Measurements from ENCODE around the gene PTPRG. TPM values are rescaled to one million over a fixed set of nuclear protein-coding genes. Genes with fewer than 3 reads are reported as not detected.

The PTPRG gene
- total RNA-seq, 1 experiment from 2014 or later: 69.3 TPM

DNA sequence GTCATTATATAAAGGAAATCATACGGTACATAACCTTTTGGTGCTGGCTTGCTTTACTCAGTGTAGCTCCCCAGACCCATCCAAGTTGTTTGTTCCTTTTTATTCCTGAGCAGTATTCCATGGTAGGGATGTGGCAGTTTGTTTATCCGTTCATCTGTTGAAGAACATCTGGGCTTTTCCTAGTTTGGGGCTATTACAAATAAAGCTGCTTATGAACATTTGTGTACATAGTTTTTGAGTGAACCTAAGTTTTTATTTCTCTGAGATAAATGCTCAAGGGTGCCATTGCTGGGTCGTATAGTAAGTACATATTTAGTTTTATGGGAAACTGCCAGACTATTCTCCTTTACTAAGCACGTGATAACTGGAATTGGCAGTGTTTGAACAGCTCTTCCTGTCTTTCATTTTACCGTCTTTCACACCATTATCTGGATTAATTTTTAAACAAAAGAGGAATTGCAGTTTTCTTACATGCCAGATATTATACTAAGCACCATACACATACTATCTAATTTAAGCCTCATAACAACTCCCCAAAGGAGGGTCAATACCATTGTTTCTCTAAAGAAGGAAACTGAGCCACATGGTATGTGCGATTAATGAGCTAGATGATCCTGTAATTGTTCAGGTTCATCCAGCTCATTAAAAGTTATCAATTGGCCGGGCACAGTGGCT lies 85.6 kb downstream of the PTPRG start:
- Histone ChIP-seq H3K9ac (ENCODE audit: extremely low read depth, insufficient read length, low read length) (no peak overlapping the region), H3K56ac (ENCODE audit: insufficient read length, low read depth, low read length) (no peak overlapping the region), H3K23ac (ENCODE audit: insufficient read length, low read depth, low read length) (no peak overlapping the region), H3K4me2 (ENCODE audit: insufficient read depth, insufficient read length, low read length) (no peak overlapping the region), H2AK5ac (ENCODE audit: insufficient read length, low read length) (no peak overlapping the region), H3K18ac (ENCODE audit: insufficient read length, low read depth, low read length) (no peak overlapping the region), H4K91ac (ENCODE audit: insufficient read length, low read depth, low read length) (no peak overlapping the region), H3K79me1 (ENCODE audit: insufficient read depth, low read depth, low read length, poor library complexity, severe bottlenecking) (peaks cover 9% of the 10 kb centered on the region), H3K4ac (ENCODE audit: low read depth, low read length) (no peak overlapping the region), H3T11ph (ENCODE audit: low read length) (no peak overlapping the region), H3K79me2 (ENCODE audit: insufficient read depth, low read length) (peaks cover 71% of the 10 kb centered on the region), H2BK15ac (ENCODE audit: low read depth, low read length) (no peak overlapping the region), H2BK12ac (ENCODE audit: insufficient read length, low read depth, low read length) (no peak overlapping the region), H4K8ac (replicated peaks; ENCODE audit: insufficient read length, low read depth, low read length) (no peak overlapping the region), H2BK120ac (ENCODE audit: low read depth, low read length, poor library complexity, severe bottlenecking) (no peak overlapping the region), H2BK5ac (ENCODE audit: insufficient read length, low read length) (no peak overlapping the region), H3K27me3 (ENCODE audit: insufficient read depth, low read length) (no peaks in the 10 kb centered on the region), H3K9me3 (ENCODE audit: control insufficient read depth, low read depth, low read length) (no peaks in the 10 kb centered on the region), H3K14ac (ENCODE audit: insufficient read depth, low read length) (no peak overlapping the region), H3K23me2 (ENCODE audit: insufficient read length, low read depth, low read length, poor library complexity, severe bottlenecking) (no peaks in the 10 kb centered on the region), H2AFZ (ENCODE audit: low read length) (no peak overlapping the region), H3K4me1 (ENCODE audit: insufficient read depth, low read length) (peaks cover 4% of the 10 kb centered on the region; the same call in 1 of the 2 replicates), H4K5ac (ENCODE audit: insufficient read length, low read depth, low read length) (no peak overlapping the region), H2BK20ac (ENCODE audit: low read depth, low read length, poor library complexity, severe bottlenecking) (no peak overlapping the region), H3K27ac (ENCODE audit: insufficient read length, low read depth, low read length) (no peak overlapping the region), H4K20me1 (ENCODE audit: control insufficient read depth, insufficient read depth, insufficient read length) (peaks cover 2% of the 10 kb centered on the region)
- Mint-ChIP-seq H3K9me3 (peaks cover 17 to 24% of the 10 kb centered on the region in 2 experiments), H3K4me1 (peaks cover 17 to 19% of the 10 kb centered on the region in 2 experiments), H3K4me3 (no peak overlapping the region), H3K27ac (no peak overlapping the region), H3K36me3 (ENCODE audit: insufficient read depth in 1 of 3, low read depth in 3 of 3) (peaks cover 45 to 49% (median 49%) of the 10 kb centered on the region in 3 experiments), H3K27me3 (ENCODE audit: low read depth) (no peaks in the 10 kb centered on the region; the same call in 1 of the 2 replicates)
- DNase-seq: no peak
- TF ChIP-seq, protein P1, sequence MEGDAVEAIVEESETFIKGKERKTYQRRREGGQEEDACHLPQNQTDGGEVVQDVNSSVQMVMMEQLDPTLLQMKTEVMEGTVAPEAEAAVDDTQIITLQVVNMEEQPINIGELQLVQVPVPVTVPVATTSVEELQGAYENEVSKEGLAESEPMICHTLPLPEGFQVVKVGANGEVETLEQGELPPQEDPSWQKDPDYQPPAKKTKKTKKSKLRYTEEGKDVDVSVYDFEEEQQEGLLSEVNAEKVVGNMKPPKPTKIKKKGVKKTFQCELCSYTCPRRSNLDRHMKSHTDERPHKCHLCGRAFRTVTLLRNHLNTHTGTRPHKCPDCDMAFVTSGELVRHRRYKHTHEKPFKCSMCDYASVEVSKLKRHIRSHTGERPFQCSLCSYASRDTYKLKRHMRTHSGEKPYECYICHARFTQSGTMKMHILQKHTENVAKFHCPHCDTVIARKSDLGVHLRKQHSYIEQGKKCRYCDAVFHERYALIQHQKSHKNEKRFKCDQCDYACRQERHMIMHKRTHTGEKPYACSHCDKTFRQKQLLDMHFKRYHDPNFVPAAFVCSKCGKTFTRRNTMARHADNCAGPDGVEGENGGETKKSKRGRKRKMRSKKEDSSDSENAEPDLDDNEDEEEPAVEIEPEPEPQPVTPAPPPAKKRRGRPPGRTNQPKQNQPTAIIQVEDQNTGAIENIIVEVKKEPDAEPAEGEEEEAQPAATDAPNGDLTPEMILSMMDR (conservative IDR thresholded peaks at IDR 0.05): no peak
- no CpG with 5 or more reads among the region's 7 CpGs for WGBS (ENCODE audit: extremely low coverage, insufficient read length, low lambda C conversion rate)
